GM18511 (cell line): Measurements from ENCODE around the gene FBXO47.

Source experiments
- ATAC-seq: cut with Tn5 transposase; IDR thresholded peaks from one replicate; pipeline ENCODE4 v1.9.1; 2021; ENCODE audit warnings: mild to moderate bottlenecking, moderate library complexity; ENCODE audit not compliant: unreplicated experiment

The FBXO47 gene, protein sequence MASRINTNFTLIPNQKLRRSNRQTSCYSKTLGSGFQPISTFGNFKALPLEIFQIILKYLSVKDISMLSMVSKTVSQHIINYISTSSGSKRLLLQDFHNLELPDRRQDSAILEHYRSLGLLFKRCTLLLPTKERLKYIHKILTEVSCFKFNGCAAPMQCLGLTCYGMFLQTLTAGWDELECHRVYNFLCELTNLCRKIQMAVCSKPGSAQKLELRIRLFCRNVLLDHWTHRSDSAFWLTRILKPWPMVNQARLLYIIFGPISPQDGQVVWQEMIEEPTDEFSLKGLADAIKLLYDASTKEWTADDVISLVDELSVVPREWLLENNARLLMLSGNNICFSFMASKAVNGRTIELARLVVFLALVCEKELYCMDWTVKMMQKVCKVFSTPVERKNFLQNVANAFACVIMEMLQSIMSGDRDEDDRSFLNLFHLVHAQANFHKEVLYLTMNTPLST

DNA sequence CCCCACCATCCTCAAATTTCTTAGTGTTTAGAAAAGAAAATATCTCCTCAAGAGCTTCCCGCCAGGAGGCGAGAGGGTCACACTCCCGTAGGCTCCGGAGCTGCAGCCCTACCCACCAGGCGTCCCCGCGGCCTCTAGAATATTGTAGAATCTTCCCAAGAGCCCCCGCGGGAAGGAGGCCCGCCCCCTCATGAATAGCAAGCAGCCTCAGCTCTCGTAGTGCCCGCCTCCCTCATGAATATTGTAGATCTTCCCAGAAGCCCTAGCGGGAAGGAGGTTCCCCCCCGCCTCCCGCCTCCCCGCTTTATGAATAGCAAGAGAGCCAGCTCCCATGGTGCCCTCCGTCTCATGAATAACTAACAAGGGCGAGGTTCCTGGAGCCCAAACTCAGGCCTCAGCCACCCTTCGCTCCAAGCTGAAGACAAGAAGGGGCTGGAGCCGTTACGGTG is at the start of gene FBXO47:
Gene FBXO47, minus strand, starts transcription at position 114 of the 449 bp plus-strand sequence. CDS start 4,378 bp downstream, outside the sequence.
- ATAC-seq: peak; percentile 51

DNA sequence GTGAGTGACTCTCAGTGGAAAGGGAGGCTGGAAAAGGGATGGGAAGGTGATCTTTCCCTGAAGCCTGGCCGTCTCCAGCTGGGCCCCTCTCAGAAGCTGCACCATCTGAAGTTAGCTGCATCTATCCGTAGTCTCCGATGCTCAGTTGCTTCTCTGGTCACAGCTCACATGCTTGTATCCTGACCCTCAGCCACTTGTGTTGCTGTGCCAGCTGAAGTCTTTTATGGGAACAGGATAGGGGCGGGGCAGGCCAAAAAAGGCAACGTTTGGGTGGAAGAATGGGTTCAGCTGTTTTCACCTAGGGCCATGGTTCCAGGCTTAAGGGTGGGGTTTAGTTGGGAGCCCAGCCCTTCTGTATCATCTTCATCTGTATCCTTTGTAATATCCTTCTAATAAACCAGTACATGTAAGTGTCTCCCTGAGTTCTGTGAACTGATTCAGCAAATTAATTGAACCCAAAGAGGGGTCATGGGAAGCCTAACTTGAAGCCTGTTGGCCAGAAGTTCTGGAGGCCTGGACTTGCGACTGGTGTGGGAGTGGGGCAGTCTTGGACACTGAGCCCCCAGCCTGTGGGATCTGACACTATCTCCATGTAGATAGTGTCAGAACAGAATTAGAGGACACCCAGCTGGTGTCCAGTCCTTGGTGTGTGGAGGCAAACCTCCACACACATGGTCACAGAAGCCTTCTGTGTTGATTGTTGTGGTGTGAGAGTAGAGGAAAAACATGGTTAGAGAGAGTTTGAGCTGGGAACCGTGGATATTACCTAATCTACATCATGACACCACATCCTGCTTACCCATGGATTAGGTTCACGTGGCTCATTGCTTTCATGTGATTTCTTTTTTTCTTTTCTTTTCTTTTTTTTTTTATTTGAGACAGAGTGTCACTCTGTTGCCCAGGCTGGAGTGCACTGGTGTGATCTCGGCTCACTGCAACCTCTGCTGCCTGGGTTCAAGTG is 49.3 kb upstream of the FBXO47 start:
- ATAC-seq: no peak

DNA sequence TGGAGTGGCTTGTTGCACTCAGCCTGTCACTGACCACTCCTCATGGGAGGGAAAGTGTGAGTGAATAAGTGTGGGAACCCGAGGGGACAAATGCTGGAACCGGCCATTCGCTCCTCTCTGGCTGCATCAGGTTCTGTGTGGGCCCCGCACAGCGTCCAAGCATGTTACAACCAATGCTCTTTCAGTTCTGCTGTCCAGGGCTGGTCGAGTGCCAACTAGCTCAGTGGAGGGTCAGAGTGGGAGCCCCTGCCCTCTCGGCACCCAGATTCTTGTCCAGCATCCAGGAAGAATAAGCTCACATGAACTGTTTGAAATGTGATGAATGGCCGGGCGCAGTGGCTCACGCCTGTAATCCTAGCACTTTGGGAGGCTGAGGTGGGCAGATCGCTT is 48.3 kb upstream of the FBXO47 start:
- no peak for ATAC-seq

DNA sequence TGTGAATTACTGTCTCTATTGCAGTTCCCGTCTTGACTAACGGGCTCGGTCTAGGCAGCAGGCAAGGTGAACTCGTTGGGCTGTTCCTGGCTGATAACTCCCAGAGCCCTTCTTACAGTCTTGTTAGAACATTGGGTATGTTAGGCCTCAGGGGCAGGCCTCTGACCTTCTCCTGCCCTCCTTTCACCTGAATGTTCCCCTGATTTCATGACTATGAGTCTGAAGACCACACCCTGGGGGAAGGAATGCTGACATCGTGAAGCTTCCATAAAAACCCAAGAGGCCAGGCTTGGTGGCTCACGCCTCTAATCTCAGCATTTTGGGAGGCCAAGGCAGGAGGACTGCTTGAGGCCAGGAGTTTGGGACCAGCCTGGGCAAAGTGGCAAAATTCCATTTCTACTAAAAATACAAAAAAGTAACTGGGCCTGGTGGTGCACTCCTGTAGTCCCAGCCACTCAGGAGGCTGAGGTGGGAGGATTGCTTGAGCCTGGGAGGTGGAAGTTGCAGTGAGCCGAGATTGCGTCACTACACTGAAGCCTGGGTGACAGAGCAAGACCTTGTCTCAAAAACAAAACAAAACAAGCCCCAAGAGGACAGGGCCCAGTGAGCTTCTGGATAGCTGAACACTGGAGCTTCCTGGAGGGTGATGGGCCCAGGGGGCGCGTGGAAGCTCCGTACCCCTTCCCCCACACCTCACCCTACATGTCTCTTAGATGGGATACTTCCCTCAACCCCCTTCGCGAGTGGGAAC is 47.8 kb upstream of the FBXO47 start:
- no peak for ATAC-seq

DNA sequence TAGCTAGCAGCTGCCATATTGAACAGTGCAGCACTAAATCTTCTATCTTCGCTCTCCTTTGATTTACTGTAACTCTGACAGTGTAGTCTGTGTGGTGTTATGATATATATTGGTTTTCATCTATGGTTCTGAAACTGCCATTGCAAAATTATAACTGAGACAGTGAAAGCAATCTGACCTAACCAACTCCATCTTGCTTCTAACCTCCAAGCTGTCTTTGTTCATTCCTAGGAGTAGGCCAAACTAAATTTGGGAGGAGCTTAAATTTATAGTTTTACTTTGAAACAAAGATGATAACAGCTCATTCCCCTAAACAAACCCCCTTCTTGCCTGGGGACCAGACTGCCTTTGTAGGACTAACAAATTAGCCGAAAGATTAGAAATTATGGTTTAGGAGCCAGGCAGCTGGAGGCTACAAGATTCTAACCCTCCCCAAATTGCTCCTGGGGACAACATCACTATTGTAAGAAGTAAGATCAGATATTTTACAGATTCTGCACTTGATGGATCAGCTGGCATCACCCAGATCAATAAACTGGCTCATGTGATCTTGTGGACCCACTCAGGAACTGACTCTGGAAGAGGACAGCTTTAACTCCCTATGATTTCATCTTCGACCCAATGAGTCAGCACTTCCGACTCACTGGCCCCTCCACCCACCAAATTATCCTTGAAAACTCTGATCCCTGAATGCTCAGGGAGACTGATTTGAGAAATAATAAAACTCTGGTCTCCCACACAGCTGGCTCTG is 47.0 kb upstream of the FBXO47 start:
- no peak for ATAC-seq

DNA sequence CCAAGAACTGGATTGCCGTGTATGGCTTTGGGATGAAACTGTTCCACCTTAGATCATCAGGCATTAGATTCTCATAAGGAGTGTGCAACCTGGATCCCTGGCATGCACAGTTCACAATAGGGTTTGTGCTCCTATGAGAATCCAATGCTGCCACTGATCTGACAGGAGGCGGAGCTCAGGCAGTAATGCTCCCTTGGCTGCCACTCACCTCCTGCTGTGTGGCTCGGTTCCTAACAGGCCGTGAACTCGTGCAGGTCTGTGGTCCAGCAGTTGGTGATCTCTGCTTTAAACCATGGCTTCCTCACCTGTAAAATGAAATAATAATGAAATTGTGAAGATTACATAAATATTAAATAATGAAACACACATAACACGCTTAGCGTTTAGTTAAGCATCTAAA is 45.5 kb upstream of the FBXO47 start:
- ATAC-seq: no peak

DNA sequence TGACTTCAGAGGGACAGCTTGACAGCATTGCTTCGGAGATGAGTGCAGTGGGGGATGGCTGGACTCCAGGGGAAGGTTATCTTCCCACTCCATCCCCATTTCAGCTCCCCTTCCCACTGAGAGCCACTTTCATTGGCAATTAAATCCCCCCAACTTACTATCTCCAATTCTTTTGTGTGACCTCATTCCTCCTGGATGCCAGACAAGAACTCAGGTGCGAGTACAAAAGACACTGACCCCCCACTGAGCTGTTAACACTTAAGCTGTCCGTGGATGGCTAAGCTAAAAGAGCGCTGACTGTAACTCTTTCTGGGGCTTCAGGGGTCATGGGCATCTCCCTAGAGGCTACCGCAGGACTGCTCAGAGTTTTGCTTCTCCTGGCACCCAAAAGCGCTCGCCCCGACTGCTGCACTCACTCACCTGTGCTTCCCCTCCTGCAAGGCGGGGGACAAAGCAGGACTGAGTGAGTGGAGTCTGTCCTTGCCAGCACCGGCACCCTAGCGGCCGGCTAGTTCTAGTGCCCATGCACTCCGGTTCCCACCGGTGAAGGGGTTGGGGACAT is 44.8 kb upstream of the FBXO47 start:
- ATAC-seq: no peak

DNA sequence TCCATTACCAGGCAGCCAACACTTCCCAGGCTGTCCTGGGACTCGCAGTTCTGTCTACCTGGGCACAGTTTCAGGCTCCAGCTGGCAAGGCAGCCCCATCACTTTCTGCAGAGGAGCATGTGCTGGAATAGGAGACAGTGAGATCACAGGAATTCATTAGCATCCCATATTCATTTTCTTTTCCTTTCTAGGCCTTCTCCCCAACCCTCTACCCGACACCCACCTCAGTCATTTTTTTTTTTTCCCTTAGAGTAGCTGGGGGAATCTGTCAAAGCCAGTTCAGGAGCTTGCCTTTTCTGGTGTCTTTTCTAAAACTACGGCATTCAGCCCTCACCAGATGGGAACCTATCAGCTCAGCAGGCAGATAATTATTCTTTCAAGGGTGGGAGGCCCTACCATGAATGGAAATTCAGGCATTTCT is 42.4 kb upstream of the FBXO47 start:
- ATAC-seq: no peak

DNA sequence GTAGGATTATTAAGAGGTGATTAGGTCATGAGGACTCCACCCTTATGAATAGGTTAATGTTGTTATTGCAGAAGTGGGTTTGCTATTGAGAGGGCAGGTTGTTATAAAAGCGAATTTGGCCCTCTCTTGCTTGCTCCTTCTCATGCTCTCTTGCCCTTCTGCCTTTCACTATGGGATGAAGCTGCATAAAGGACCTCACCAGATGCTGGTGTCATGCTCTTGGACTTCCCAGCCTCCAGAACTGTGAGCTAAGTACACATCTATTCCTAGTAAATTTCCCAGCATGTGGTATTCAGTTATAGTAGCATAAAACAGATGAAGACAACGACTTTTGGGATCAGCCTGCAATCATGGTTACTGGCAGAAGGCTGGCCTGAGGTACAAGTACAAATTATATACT is 41.4 kb upstream of the FBXO47 start:
- no peak for ATAC-seq

DNA sequence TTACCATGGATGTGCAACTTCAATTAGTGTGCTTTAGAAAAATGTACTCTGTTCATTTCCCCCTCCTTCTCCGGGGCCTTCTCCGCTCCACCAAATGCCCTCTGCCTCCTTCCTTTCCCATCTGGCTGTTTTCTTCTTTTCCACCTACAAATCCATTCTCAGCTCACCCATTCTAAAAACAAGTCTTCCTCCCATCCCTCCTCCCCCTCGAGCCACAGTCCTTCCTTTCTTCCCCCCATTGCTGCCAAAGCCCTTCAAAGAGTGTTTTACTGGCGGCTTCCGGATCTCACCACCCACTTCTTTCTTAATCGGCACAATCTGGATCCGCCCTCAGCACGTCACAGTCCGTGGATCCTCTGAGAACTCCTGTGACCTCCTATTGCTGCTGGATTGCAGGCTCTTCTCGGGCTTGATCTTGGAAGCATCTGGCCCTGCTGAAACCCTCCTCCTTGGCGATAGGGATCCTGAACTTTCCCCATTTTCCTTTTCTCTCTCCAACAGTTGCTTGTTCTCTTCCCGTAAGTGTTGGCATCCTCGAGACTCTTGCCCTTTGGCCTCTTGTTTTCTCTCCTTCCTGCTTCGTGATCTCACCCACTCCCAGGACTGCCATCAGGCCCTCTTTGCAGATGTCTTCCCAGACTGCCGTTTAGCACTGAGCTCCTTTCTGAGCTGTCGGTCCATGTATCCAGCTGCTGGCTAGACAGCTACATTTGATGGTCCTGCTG is 36.0 kb upstream of the FBXO47 start:
- no peak for ATAC-seq

DNA sequence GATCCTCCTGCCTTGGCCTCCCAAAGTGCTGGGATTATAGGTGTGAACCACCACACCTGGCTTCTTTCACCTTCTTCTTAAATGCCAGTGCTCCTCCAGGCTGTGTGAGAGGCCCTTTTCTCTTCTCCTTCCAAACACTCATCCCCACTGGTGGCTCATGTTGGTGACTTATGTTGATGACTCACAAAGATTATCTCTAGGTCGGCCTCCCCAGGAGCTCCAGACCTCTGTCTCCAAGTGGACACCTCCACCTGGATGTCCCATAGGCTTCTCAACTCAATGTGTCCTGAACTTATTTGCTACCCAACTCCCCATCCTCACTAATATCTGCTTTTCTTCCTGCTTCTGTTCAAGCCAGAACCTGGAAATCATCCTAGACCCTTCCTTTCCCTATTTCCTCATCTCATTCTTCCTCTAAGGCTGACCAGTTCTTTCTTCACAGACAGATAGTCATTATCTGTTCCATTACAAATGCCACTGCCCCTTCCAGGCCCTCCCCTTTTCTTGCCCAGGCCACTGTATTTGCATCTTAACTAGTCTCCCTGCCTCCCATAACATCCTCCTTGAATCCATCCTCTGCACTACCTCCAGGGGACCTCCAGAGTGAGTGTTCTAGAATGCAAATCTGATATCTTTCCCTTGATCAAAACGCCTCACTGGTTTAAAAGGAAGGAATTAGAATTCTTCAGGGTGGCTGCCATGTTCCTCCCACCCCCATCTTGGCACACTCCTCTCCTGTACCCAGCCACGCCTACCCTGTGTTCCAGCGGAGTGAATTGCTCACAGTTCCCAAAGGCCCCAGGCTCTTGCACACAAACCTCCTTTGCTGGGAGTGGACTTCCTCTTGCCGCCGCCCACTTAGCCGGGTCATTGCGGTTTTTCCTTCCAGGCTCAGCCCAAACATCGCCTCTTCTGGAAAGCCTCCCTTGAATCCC is 34.8 kb upstream of the FBXO47 start:
- no peak for ATAC-seq

DNA sequence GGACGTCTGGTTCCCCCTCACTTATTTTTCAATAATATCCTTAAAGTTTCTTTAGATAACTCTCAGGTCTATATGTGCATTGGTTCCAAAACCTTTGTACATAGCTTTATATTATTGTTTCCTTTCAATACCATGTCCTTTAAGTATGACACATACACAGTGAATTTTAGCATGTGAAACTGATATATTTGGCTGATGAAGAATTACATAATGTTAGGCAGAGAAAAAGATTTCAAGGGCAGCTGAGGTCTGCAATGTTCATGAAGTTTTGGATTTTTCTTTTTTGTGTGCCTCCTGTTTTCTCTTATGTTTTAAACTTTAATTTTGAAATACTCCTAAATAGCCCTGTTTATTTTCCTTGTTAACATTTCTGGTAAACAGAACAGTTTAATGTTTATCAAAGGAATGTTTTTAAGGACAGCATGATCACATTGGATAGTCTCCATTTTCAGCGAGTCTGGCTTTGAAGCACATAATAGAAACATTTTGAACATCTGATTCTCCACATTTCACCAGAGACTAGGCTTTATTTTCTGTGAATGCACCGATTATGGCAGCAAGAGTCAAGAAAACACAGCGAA is 32.9 kb upstream of the FBXO47 start:
- no peak for ATAC-seq

DNA sequence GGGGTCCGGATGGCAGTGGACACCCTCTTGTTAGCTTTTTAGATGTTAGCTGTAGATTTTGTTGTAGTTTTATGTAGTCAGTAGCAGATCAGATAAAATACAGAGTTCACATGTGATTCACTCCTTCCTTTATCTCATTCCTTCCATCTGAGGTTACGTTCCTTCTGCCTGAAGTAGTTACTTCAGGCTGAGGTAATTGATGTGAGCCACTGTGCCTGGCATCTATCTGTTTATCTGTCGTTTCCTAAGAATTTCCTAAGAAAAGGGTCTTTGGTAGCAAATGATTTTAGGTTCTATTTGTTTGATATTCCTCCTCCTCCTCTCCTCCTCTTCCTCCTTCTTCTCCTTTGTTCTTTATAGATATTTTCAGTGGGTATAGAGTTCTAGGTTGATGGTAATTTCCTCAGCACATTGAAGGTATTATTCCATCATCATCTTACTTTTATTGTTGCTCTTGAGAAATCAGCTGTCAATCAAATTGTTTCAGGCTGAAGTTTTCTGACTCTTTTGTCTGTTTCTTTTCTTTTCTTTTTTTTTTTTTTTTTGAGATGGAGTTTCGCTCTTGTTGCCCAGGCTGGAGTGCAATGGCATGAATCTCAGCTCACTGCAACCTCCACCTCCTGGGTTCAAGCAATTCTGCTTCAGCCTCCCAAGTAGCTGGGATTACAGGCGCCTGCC is 29.6 kb upstream of the FBXO47 start:
- ATAC-seq: no peak

DNA sequence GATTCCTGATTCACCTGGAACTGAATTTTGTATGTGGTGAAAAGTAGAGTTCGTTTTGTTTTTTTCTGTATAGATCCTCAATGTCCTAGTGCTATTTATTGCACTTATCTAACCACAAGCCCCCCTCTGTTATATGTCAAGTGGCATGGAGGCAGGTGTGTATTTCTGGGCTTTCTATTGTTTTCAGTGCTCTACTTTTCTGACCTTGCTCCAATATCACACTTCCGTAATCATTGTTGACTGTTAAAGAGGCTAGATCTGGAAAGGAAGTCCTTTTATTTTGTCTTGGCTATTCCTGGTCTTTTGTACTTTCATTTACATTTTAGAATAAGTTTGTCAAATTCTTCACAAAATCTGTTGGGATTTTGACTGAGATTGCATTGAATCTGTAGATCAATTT is 26.8 kb upstream of the FBXO47 start:
- no peak for ATAC-seq

DNA sequence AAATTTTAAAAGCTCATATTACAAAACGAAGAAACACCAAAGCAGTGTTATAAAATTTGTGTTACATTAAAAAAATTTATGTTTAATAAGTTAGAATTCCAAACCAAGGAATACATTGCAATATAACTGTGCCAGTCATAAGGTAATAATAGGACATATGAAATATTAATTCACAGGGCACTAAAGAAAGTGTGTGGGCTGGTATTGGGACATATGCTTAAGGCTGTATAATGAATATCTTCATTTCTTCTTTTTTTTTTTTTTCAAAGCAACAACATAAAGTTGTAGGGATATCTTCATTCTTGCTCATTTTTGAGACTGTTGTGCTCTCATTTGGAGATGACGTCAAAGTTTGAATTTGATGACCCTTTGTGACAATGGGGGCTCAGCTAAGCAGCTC is 17.5 kb upstream of the FBXO47 start:
- ATAC-seq: no peak

DNA sequence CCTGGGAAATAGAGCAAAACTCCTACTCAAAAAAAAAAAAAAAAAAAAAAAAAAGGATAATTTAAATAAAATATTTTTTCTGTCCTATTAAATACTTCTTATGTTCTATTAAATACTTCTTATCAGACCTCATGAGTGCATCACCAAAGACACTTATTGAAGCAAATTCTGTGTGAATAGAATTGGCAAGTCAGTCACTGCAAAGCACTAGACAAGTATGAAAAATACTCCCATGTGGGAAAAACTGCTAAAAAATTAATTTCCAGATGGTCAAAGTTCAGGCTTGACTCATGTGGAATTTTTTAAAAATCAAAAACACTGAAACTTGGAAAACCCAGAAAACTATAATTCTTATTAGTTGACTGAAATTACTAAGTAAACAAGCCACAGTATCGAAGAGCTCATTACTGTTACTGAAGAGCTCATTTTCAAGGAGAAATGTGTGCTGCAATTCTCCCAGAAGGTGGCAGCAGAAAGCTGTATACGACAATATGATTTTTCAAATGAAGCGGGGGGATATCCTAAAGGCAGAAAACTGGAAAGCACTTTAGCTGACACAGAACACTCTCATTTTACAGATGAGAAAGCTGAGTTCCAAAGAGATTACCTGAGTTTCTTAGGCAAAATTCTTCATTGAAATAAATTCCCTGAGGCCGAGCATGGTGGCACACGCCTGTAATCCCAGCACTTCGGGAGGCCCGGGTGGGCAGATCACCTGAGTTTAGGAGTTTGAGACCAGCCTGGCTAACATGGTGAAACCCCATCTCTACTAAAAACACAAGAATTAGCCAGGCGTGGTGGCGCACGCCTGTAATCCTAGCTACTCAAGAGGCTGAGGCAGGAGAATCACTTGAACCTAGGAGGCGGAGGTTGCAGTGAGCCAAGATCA is 15.9 kb upstream of the FBXO47 start:
- no peak for ATAC-seq
